Transverse colon (tissue), 4 donors: ENCODE measurements around the gene TNFRSF19. TPM values are rescaled to one million over a fixed set of nuclear protein-coding genes. Genes with fewer than 3 reads are reported as not detected.

ENCODE experiments used
- DNase-seq: peaks from one replicate; pipeline ENCODE4 v3.0.0-alpha.2; 2019
- H3K27ac ChIP-seq, 4 donors: fragments of 200-600 bp; sonication (generic); 2 replicates each; pipeline ENCODE4 v1.5.1; 2016 to 2018; ENCODE audit warnings: inconsistent platforms in 4 of 4
- H3K27me3 ChIP-seq: fragments of 200-600 bp; sonication (generic); 2 replicates; pipeline ENCODE4 v1.5.1; 2017; ENCODE audit warnings: inconsistent platforms
- H3K36me3 ChIP-seq, 4 donors: fragments of 200-600 bp; sonication (generic); 2 replicates each; pipeline ENCODE4 v1.5.1; 2017 to 2019; ENCODE audit warnings: inconsistent platforms in 4 of 4
- H3K4me1 ChIP-seq, 4 donors: fragments of 200-600 bp; sonication (generic); 2 replicates each; pipeline ENCODE4 v1.5.1; 2017 to 2020; ENCODE audit warnings: inconsistent platforms in 4 of 4
- H3K4me3 ChIP-seq, 4 donors: fragments of 200-600 bp; sonication (generic); 1 replicate in 1 of 4; 2 replicates in 3 of 4; pipeline versions ENCODE4 v1.5.1 to v1.6.1; 2017 to 2019; ENCODE audit warnings: inconsistent platforms in 4 of 4
- H3K9me3 ChIP-seq, 2 donors: fragments of 200-600 bp; sonication (generic); 2 replicates each; pipeline ENCODE4 v1.5.1; 2017 to 2019; ENCODE audit warnings: inconsistent platforms in 2 of 2
- EP300 ChIP-seq: sonication (generic); formaldehyde crosslinking; IDR thresholded peaks from one replicate; pipeline ENCODE4 v1.6.1; 2017; ENCODE audit warnings: antibody characterized with exemption, low read depth
- POLR2A ChIP-seq: fragments of 450-650 bp; IDR thresholded peaks from one replicate; pipeline ENCODE4 v1.6.1; 2016; ENCODE audit warnings: antibody characterized with exemption, mild to moderate bottlenecking, moderate library complexity
- POLR2AphosphoS5 ChIP-seq, 3 donors: sonication (generic); formaldehyde crosslinking; IDR thresholded peaks; one replicate each; pipeline ENCODE4 v1.6.1; 2016; ENCODE audit warnings: antibody characterized with exemption in 3 of 3
- WGBS, 2 donors: methylation state at CpG; one replicate each; pipeline ENCODE4 v1.1.5; 2018; ENCODE audit warnings: low coverage in 1 of 2; 5-methylcytosine and 5-hydroxymethylcytosine counted together
- in situ Hi-C, 4 donors: fragments of 200-750 bp; cut with MboI; loops; one replicate each; pipeline versions ENCODE4 v1.15.0 to v1.15.1; 2017; ENCODE audit warnings: low sequenced_read_pairs in 3 of 4, low pct_ligation_motif_present in 1 of 4, low pct_unique_long_range_greater_than_20kb in 1 of 4
- intact Hi-C: fragments of 100-400 bp; cut with DNase I; formaldehyde crosslinking; loops from one replicate; pipeline ENCODE4 v1.15.1; 2023; ENCODE audit warnings: low total_unique reads
- total RNA-seq, 4 donors: library from RNA; depleted of rRNA; stranded (reverse); fragments of >200 nt; gene quantifications; one replicate each; pipeline ENCODE4 v1.1.0, GENCODE V29; 2016
- TF ChIP-seq, protein P1 (sequence below), 5 experiments: fragments of 200-600 bp in 3 of 5; fragments of 450-650 bp in 2 of 5; sonication (generic) in 3 of 5; IDR thresholded peaks; 1 replicate in 2 of 5; 2 replicates in 3 of 5; pipeline ENCODE4 v1.5.1; 2016 to 2017; ENCODE audit warnings: antibody characterized with exemption in 5 of 5, inconsistent platforms in 3 of 5, mild to moderate bottlenecking in 2 of 5, moderate library complexity in 1 of 5

Gene TNFRSF19
- total RNA-seq, 4 donors from 2014 or later = 0.80 to 1.3 (median 0.96) TPM; not detected in 1

DNA sequence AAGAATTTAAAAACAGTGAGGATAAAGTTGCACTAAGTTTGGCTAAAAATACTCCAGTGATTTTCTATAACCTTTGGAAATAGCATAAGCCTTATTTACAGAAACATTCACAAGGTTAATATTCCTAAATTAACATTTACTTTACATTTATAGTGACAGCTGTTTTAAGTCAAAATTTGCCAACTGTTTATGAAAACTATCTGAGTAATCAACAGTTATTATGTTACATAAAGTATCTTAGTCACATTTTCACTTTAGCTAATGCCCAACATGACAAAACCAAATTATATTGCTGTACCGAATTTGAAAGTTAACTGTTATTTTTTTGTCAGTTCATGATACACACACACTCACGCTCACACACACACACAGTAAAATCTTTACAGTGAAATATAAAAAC, 1.2 kb downstream of the TNFRSF19 start:
- no peaks in the 10 kb centered on the region for H3K9me3 ChIP-seq
- no peak for DNase-seq
- intact Hi-C loops (no loop called here), in situ Hi-C loops (no loop called here)
- peaks cover 45% of the 10 kb centered on the region for H3K27me3 ChIP-seq
- 52 to 68% methylated on average over 2 of the region's 2 CpGs for WGBS, 2 donors
- H3K4me3 ChIP-seq = no peak overlapping the region
- no peaks in the 10 kb centered on the region for H3K36me3 ChIP-seq
- TF ChIP-seq, protein P1, sequence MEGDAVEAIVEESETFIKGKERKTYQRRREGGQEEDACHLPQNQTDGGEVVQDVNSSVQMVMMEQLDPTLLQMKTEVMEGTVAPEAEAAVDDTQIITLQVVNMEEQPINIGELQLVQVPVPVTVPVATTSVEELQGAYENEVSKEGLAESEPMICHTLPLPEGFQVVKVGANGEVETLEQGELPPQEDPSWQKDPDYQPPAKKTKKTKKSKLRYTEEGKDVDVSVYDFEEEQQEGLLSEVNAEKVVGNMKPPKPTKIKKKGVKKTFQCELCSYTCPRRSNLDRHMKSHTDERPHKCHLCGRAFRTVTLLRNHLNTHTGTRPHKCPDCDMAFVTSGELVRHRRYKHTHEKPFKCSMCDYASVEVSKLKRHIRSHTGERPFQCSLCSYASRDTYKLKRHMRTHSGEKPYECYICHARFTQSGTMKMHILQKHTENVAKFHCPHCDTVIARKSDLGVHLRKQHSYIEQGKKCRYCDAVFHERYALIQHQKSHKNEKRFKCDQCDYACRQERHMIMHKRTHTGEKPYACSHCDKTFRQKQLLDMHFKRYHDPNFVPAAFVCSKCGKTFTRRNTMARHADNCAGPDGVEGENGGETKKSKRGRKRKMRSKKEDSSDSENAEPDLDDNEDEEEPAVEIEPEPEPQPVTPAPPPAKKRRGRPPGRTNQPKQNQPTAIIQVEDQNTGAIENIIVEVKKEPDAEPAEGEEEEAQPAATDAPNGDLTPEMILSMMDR (IDR thresholded peaks at IDR 0.05) = no peak
- no peak for TF ChIP-seq EP300
- no peak for TF ChIP-seq POLR2AphosphoS5 (IDR thresholded peaks at IDR 0.05)
- H3K27ac ChIP-seq = no peak overlapping the region
- no peaks in the 10 kb centered on the region for H3K4me1 ChIP-seq

DNA sequence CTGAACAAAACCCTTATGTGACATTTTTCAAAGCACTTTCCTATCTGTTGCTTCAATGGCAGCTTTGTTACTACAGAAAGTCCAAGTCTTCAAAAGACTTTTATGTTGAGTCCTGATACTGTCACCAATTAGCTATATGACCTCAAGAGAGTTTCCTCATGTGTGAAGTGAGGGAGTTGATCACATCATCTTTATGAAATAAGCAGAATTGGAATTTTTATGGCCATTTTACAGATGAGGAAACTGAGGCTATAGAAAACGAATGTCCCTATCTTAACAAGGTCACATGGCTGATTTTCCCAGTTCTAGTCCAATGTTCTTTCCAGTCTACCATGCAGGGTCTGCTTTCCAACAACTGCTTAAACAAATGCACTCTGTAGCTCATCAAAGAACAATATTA, 2.6 kb downstream of the TNFRSF19 start:
- intact Hi-C loops (no loop called here), in situ Hi-C loops (no loop called here)
- TF ChIP-seq, protein P1 (IDR thresholded peaks at IDR 0.05) = no peak
- TF ChIP-seq POLR2A = no peak
- TF ChIP-seq EP300 = no peak
- no peak for TF ChIP-seq POLR2AphosphoS5 (IDR thresholded peaks at IDR 0.05)
- Histone ChIP-seq H3K4me3 (no peak overlapping the region), H3K4me1 (no peaks in the 10 kb centered on the region), H3K27me3 (peaks cover 51% of the 10 kb centered on the region), H3K36me3 (no peaks in the 10 kb centered on the region), H3K9me3 (no peaks in the 10 kb centered on the region), H3K27ac (no peak overlapping the region)
- DNase-seq = no peak
- WGBS, 2 donors = 60 to 83% methylated on average over 1 of the region's 1 CpG

DNA sequence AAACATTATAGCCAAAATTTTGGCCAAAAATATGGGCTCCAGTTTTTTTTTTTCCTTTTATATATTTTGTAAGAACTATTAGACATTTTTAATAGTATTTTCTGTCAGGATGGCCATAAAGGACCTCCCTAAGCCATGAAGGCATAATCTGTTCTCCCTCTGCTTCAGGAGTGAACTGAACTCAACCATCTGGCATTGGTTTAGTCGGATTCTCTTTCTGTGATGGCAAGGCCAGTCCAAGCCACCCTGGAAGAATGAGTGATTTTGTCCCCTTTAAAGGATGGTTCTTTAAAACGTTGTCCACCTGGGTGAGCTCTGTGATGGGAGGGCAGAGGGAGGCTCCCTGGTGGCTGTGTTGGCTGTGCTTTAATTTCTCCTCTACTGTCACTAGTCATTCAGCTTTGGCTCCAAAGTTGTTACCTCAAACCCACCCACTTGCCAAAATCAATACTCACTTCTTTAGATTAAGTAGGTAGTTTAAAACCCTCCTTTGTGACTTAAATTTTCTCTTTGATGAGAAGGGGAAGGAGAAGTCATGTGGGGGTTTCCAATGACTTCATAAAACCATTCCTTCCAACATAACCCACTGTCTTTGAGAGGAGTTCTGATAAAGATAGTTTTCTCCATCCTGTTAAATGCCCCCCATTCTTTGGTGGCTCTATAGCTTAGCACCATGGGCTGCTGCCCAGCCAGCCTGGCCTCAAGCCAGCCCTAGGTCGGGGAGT, 4.4 kb downstream of the TNFRSF19 start:
- intact Hi-C loops = no loop called here
- Histone ChIP-seq H3K4me1 (peaks cover 0 to 10% (median 2%) of the 10 kb centered on the region in 4 donors), H3K27ac (no peak overlapping the region), H3K4me3 (no peak overlapping the region), H3K9me3 (no peaks in the 10 kb centered on the region), H3K36me3 (no peaks in the 10 kb centered on the region), H3K27me3 (peaks cover 48% of the 10 kb centered on the region)
- TF ChIP-seq POLR2AphosphoS5 (IDR thresholded peaks at IDR 0.05) (no peak), POLR2A (no peak), EP300 (no peak)
- TF ChIP-seq, protein P1 (IDR thresholded peaks at IDR 0.05) = no peak
- no peak for DNase-seq
- in situ Hi-C loops = no loop called here
- WGBS, 2 donors = 39 to 59% methylated on average over 2 to 3 of the region's 3 CpGs

DNA sequence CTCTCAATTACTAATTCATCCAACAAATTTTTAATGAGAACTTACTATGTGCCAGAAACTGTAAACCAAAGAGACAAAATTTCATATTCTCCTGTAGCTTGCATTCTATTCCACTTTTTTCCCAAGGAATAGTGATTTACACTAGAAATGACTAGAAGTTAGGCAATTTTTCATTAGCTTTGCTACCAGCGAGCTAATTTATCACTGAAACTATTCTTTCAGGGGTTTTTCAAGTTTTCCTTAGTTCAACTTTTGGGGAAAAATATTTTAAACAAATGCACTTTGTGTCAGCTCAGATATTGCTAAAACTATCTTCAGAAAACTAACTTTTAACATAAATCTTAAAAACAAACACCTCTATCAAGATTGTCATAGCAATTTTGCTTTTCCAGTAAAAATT, 5.4 kb downstream of the TNFRSF19 start:
- no peaks in the 10 kb centered on the region for H3K36me3 ChIP-seq
- in situ Hi-C loops = no loop called here
- H3K4me1 ChIP-seq = peaks cover 0 to 12% (median 4%) of the 10 kb centered on the region in 4 donors
- TF ChIP-seq, protein P1 (IDR thresholded peaks at IDR 0.05) = no peak
- no peak for TF ChIP-seq POLR2A
- TF ChIP-seq POLR2AphosphoS5 (IDR thresholded peaks at IDR 0.05) = no peak
- TF ChIP-seq EP300 = no peak
- peaks cover 48% of the 10 kb centered on the region for H3K27me3 ChIP-seq
- 73 to 78% methylated on average over 1 of the region's 1 CpG for WGBS, 2 donors
- intact Hi-C loops = no loop called here
- H3K27ac ChIP-seq = no peak overlapping the region
- no peak for DNase-seq
- no peaks in the 10 kb centered on the region for H3K9me3 ChIP-seq
- no peak overlapping the region for H3K4me3 ChIP-seq
